ENCODE measurements around the gene SUCLG2.

The SUCLG2 gene

DNA sequence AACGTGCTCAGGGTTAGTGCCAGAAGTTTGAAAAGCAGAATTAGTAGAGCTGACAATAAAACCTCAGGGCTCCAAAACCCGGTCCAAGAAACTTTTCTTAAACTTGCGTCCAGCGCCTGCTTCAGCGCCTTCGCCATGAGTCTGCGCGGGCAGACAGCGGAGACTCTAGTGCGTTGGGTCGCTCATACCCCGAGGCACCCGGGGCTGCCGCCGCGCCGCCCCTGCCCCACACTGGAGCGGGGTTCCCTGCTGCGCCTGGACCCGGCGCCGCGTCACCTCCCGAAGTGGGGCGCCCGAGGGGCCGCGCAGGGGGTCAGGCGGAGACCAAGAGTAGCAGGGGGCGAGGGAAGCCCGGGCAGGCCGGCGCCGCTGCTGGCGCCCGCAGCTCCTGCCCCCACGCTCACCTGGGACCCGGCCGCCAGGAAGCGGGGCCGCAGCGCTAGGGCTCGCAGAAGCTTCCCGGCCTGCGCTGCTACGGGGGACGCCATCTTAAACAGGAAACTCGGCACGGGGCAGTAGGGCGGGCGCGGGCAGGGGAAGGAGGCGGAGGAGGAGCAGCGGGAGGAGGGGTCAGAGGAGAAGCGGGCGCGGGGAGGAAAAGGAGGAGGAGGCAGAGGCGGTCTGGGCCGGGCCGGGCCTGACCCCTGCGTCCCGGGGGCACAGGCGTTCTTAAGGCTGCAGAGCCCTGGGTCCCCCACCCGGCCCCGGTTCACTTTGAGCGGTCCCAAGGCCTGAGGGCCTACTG is at the start of gene SUCLG2:
SUCLG2 (minus strand) TSS at position 514 of the 745 bp plus-strand sequence; CDS start at position 488, 26 bp downstream.
- FAIRE-seq, result no peak

- no peak for FAIRE-seq
Observed at GRCh38 chr3:67700596-67700995, 46.2 kb upstream of the SUCLG2 start.

DNA sequence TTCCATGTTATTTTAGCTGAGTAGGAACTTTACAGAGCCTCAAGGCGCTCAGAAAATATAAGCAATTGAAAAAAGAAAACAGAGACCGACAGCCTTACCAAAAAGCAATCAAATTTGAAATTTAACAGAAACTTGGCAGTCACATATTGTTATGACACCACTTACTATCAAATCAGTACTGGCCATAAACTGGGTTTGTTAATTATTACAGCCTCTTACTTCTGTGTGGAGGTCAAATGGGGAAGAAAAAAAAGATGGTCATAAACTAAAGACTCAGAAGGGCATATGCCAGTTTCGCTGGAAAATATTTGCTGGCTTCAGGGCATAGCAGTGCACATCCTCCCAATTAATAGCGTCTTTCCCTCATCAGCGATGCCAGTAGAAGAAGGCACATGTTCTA is 45.5 kb upstream of the SUCLG2 start:
- no peak for FAIRE-seq

- FAIRE-seq, result no peak
Observed at GRCh38 chr3:67692621-67693020, 38.2 kb upstream of the SUCLG2 start.

DNA sequence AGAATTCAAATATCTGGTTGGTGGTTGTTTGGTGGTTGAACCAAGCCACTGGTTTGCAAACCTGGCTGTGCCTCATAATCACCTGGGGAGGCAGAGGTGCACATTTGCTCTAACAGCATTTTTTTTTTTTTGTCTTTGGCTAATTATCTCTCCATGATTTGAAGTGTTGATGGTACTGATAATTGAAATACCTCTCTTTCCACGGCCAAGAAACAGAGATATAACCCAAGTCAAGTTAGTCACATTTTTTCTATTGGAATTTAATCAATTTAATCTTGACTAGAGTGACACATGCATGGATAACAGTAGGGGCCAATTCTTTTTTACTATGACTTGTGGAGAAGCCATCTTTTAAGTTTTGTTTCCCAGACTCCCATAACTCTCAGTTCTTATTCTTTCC is 37.5 kb upstream of the SUCLG2 start:
- no peak for FAIRE-seq

DNA sequence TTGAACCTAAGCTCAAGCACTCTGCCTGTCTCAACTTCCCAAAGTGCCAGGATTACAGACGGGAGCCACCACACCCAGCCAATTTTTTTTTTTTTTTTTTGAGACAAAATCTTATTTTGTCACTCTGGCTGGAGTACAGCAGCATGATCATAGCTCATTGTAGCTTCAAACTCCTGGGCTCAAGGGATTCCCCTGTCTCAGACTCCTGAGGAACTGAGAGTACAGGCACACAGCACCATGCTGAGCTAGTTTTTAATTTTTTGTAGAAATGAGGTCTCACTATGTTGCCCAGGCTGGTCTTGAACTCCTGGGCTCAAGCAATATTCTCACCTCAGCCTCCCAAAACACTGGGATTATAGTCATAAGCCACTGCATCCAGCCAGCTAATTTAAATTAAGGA is 36.8 kb upstream of the SUCLG2 start:
- no peak for FAIRE-seq

DNA sequence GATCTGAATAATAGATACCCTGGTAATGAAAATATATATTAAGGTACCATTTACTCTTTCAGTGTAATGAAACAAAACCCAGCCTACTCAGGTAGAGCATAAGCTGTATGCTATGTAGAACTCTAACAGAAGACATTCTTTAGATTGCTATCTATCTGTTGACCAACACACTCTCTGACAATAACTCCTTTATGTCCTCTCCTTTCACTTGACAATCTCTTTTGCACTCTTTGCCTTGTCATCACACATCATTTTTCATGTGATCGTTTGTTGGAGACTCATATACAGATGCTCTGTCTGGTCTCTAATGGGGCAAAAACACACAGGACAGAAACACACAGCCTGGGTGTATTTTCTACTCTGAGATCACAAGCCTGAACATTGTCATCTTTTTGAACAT is 35.4 kb upstream of the SUCLG2 start:
- FAIRE-seq, result no peak

GRCh38 chr3:67688231-67688630 is 33.8 kb upstream of the SUCLG2 start:
- no peak for FAIRE-seq

GRCh38 chr3:67686069-67686468 is 31.7 kb upstream of the SUCLG2 start:
- FAIRE-seq, result no peak

DNA sequence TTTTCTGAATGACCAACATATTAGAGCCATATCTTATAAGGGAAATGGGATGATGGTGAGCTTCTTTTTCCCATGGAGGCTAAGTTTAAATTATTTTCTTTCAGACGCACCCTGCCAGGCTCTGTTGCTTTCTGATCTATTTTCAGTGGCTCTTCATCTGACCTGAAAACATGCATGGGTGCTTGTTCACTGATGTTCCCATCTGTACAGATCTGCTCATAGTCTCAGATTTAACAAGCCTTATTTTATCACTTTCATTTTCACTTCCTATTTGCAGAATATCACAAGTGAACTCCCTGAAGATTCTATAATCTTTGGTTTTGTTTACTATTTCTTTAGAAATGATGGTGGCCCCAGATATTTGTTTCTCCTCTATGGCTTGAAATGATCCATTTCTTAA is 31.1 kb upstream of the SUCLG2 start:
- FAIRE-seq, result no peak

DNA sequence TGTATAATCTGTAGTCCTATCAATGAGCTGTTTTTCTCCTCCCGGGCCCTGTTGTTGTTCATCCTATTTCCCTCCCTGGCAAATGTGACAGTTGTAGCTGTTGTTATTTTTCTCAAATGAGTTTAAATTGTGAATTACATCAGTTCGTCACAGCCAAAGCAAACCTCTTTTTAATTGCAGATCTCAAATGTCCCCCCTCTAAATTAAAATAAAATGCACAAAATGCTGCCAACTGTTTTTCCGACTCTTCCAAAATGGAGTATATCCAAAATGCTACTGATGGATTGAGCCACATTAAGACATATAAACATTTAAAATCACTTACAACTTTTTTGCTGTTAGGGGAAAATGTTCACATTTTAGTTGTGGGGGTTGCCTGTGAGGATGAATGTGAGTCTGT is 29.8 kb upstream of the SUCLG2 start:
- FAIRE-seq, result no peak

GRCh38 chr3:67683522-67683921 is 29.1 kb upstream of the SUCLG2 start:
- no peak for FAIRE-seq

- FAIRE-seq, result no peak
Observed at GRCh38 chr3:67678665-67679064, 24.3 kb upstream of the SUCLG2 start.

DNA sequence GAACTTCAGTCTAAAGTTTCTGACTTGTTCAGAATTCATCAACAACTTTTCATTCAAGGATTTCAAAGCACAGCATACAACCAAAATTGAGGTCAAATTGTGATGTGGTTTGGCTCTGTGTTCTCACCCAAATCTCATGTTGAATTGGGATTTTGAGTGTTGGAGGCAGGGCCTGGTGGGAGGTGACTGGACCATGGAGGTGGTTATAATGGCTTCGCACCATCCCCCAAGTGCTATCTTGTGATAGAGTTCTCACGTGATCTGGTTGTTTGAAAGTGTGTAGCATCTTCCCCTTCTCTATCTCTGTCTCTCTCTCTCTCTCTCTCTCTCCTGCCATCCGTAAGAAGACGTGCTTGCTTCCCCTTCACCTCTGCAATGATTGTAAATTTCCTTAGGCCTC is 19.6 kb upstream of the SUCLG2 start:
- FAIRE-seq, result no peak

- FAIRE-seq, result no peak
Observed at GRCh38 chr3:67662733-67663132, 8.3 kb upstream of the SUCLG2 start.

DNA sequence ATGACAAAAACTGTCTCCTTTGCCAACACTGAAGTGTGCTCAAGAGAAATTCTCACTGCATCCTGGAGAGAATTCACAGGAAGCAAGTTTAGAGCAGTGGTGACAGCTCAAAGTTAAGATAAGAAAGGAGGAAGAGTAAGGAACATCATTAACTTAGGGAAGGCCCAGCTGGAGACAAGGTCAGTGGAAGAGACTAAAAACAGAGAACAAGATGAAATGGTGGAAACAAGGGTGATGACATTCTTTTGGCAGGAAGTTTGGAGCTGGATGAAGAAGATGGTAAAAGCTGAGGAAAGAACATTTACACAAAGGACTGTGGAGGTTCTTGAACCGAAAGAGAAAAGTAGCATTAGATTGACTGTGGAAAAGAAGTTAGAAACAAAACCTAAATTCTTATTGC is 6.7 kb upstream of the SUCLG2 start:
- FAIRE-seq, result no peak

GRCh38 chr3:67657192-67657591 is 2.8 kb upstream of the SUCLG2 start:
- no peak for FAIRE-seq

DNA sequence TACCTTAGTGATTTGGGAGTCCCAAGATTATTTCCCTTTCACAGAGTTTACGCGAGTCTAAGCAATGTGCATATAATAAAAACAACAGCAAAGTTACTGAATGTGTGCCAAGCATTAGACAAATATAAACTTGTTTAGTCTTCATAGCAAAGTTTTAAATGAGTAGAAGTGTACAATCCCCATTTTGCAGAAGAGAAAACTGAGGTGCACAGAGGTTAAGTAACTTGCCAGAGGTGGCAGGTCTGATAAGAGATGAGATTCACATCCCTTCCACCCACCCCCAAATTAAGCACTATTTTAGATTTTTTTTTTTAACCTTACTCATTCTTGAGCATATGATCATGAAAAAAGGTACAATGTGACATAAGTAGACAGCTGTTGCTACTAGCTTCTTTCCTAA is 2.2 kb upstream of the SUCLG2 start:
- no peak for FAIRE-seq

- FAIRE-seq, result no peak
Observed at GRCh38 chr3:67655364-67656121, 1.1 kb upstream of the SUCLG2 start.

GRCh38 chr3:67654844-67655177 is 399 bp upstream of the SUCLG2 start:
- FAIRE-seq, result no peak

GRCh38 chr3:67653425-67654098 is 850 bp downstream of the SUCLG2 start:
- FAIRE-seq, result no peak

DNA sequence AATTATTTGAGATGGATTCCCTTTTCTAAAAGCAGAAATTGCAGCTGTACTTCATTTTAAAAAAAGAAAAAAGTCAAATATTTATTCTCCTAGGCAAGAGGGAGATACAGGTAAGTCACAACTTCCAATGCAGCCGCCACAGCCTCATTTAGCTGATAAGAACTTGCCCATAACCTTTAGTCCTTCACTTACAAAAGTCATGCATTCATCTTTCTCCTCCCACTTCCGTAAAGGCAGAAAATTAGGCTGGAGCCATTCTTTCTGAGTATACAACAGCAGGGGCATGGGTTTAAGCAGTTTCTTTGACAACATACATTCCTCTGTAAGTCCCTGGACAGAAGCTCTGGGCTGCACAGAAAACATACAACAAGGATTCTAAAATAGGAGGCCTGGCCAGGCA is 4.3 kb downstream of the SUCLG2 start:
- no peak for FAIRE-seq

GRCh38 chr3:67649681-67650080 is 4.7 kb downstream of the SUCLG2 start:
- FAIRE-seq, result no peak

DNA sequence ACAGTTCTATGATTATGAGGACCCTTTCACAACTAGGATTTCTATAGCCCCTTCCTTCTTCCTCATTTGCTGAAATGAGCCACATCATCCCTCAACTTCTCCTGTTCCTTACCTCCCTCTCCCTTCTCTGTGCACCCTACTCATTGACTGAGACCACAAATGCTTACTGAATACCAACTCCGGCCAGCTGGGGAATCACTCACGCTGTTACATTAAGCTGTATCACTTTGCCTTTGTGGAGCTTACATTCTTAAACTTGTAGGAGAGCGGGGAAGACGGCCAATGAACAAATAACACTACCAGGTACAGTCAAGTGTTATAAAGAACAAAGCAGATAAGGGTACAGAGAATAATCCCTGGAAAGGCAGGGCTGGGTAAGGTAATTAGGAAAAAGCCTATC is 5.7 kb downstream of the SUCLG2 start:
- FAIRE-seq, result no peak

Measured in A204.1 (cell line).